Fibroblast of lung (primary cell): ENCODE data around the gene CFI. TPM values are rescaled to one million over a fixed set of nuclear protein-coding genes. Genes with fewer than 3 reads are reported as not detected.
A peak's percentile ranks its signal among the peaks of the same experiment; 100 is the strongest.

Experiments used
- DNase-seq, 2 donors: peaks; one replicate each; pipeline versions ENCODE4 v3.0.0 to v3.0.0-alpha.2; 2010; ENCODE audit warnings: low read depth in 2 of 2
- H2AFZ ChIP-seq: 2 replicates; pipeline ENCODE4 v1.5.1; 2012; ENCODE audit warnings: low read length, control low read depth, inconsistent platforms
- H3K27ac ChIP-seq: 2 replicates; pipeline ENCODE4 v1.5.1; 2011; ENCODE audit warnings: low read length, control low read depth; ENCODE audit not compliant: insufficient read depth
- H3K27me3 ChIP-seq: 2 replicates; pipeline ENCODE4 v1.5.1; 2011; ENCODE audit warnings: mild to moderate bottlenecking, low read length; ENCODE audit not compliant: control insufficient read depth, insufficient read depth
- H3K36me3 ChIP-seq: 2 replicates; pipeline ENCODE4 v1.5.1; 2011; ENCODE audit warnings: low read length; ENCODE audit not compliant: control insufficient read depth, insufficient read depth
- H3K4me1 ChIP-seq: 2 replicates; pipeline ENCODE4 v1.5.1; 2011; ENCODE audit warnings: low read length; ENCODE audit not compliant: control insufficient read depth, insufficient read depth; ENCODE audit errors: extremely low read depth
- H3K4me2 ChIP-seq: 2 replicates; pipeline ENCODE4 v1.5.1; 2011; ENCODE audit warnings: low read length, control low read depth; ENCODE audit not compliant: insufficient read depth; ENCODE audit errors: extremely low read depth
- H3K4me3 ChIP-seq, 4 experiments: fragments of 200-600 bp in 1 of 4; sonication (generic) in 1 of 4; replicated peaks in 1 of 4; 2 replicates each; pipeline ENCODE4 v1.5.1; 2011 to 2016; ENCODE audit warnings: low read length in 4 of 4, low read depth in 3 of 4, mild to moderate bottlenecking in 3 of 4, control low read depth in 2 of 4, inconsistent platforms in 1 of 4, mixed read lengths in 1 of 4; ENCODE audit not compliant: insufficient read depth in 1 of 4; ENCODE audit errors: control extremely low read depth in 1 of 4
- H3K79me2 ChIP-seq: 2 replicates; pipeline ENCODE4 v1.5.1; 2012; ENCODE audit warnings: mild to moderate bottlenecking, low read length, inconsistent platforms; ENCODE audit not compliant: control insufficient read depth, insufficient read depth
- H3K9ac ChIP-seq: 2 replicates; pipeline ENCODE4 v1.5.1; 2011; ENCODE audit warnings: mild to moderate bottlenecking, low read length, control low read depth; ENCODE audit not compliant: insufficient read depth
- H3K9me3 ChIP-seq: 2 replicates; pipeline ENCODE4 v1.5.1; 2012; ENCODE audit warnings: low read depth, low read length; ENCODE audit not compliant: control insufficient read depth, insufficient read depth
- H4K20me1 ChIP-seq: 2 replicates; pipeline ENCODE4 v1.5.1; 2011; ENCODE audit warnings: low read length; ENCODE audit not compliant: control insufficient read depth, insufficient read depth; ENCODE audit errors: extremely low read depth
- EZH2 ChIP-seq: IDR thresholded peaks from 2 replicates; pipeline ENCODE4 v1.5.1; 2012; ENCODE audit warnings: low read length, control low read depth, mild to moderate bottlenecking; ENCODE audit errors: missing control alignments
- polyA plus RNA-seq, 2 donors: library from polyadenylated mRNA; depleted of rRNA in 1 of 2; stranded (reverse) in 1 of 2; unstranded in 1 of 2; fragments of >200 nt; gene quantifications; 2 replicates each; pipeline ENCODE4 v1.2.1, GENCODE V29; 2011 to 2012; ENCODE audit warnings: missing spikeins in 1 of 2
- total RNA-seq: library from RNA; depleted of rRNA; stranded (reverse); fragments of >200 nt; gene quantifications from 2 replicates; pipeline ENCODE4 v1.2.1, GENCODE V29; 2014
- TF ChIP-seq, protein P1 (sequence below), 2 donors: IDR thresholded peaks in 1 of 2; conservative IDR thresholded peaks in 1 of 2; 1 replicate in 1 of 2; 2 replicates in 1 of 2; pipeline ENCODE4 v1.5.1; 2011 to 2012; ENCODE audit warnings: low read length in 2 of 2, control low read depth in 1 of 2, inconsistent platforms in 1 of 2, low read depth in 1 of 2, mild to moderate bottlenecking in 1 of 2

The CFI gene
- total and polyA plus RNA-seq, 2 donors (not counting 1 experiment from before 2014, with no cell fraction given) = 10.2 to 18.2 TPM

DNA sequence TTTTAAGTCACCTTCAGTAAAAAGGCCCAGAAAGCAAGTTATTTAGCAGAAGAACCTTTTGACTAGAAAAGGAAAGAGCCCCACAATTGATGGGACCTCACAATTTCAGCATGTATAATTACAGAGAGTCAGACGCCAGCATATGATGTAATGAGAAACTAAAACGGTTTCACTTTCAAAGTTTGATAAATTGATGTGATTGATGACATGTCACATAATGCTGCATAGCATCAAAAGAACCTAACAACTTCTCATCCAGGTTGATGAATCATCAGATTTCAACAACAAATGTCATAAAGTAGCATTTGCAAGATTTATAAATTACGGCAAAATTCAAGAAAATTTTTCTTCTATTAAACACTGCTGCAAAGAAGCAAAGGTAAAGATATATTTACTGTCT lies 9.9 kb upstream of the CFI start:
- Histone ChIP-seq H3K4me3 (no peak overlapping the region), H3K9me3 (no peaks in the 10 kb centered on the region), H3K27me3 (no peaks in the 10 kb centered on the region), H3K36me3 (no peaks in the 10 kb centered on the region), H3K27ac (no peak overlapping the region), H3K4me2 (no peak overlapping the region), H4K20me1 (no peaks in the 10 kb centered on the region), H3K4me1 (peaks cover 2% of the 10 kb centered on the region), H3K9ac (no peak overlapping the region), H2AFZ (peak overlapping the region; percentile 10), H3K79me2 (peaks cover 12% of the 10 kb centered on the region)
- no peak for DNase-seq
- TF ChIP-seq, protein P1, sequence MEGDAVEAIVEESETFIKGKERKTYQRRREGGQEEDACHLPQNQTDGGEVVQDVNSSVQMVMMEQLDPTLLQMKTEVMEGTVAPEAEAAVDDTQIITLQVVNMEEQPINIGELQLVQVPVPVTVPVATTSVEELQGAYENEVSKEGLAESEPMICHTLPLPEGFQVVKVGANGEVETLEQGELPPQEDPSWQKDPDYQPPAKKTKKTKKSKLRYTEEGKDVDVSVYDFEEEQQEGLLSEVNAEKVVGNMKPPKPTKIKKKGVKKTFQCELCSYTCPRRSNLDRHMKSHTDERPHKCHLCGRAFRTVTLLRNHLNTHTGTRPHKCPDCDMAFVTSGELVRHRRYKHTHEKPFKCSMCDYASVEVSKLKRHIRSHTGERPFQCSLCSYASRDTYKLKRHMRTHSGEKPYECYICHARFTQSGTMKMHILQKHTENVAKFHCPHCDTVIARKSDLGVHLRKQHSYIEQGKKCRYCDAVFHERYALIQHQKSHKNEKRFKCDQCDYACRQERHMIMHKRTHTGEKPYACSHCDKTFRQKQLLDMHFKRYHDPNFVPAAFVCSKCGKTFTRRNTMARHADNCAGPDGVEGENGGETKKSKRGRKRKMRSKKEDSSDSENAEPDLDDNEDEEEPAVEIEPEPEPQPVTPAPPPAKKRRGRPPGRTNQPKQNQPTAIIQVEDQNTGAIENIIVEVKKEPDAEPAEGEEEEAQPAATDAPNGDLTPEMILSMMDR (conservative IDR thresholded peaks at IDR 0.05 in 1 of 2, IDR thresholded peaks at IDR 0.05 in 1 of 2; ENCODE audit: low read depth in 1 of 2, low read length in 2 of 2) = no peak
- no peak for TF ChIP-seq EZH2

DNA sequence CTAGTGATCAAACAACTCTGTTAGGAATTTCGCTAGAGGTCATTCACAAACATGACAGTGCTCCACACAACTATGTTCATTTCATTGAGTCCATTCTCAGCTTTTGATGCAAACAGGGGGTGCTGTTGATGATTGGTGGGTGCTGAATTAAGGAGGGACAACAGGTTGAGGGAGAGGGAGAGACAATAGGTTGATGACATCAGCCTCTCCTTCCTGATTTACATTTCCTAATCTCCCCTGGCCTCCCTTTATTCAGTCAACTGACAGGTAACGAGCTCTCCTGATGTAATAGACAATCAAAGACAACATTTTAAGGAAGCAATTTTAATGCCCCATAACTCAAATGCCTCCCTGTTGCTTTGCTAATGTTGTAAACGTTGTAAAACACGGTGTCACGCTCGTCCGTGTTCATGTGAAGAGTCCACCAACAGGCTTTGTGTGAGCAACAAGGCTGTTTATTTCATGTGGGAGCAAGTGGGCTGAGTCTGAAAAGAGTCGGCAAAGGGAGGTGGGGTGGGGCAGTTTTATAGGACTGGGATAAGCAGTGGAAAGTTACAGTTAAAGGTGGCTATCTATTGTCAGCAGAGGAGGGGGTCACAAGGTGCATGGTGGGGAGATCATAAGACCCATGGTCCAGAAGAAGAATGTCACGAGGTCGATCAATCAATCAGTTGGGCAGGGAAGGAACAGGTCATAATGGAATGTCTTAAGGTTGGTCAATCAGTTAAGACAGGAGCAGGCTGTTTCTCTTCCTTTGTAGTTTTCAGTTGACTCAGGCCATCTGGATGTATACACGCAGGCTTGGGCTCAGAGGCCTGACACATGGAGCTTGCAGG lies 9.0 kb upstream of the CFI start:
- Histone ChIP-seq H3K27me3 (no peaks in the 10 kb centered on the region), H3K27ac (no peak overlapping the region), H3K4me1 (no peaks in the 10 kb centered on the region), H3K4me2 (no peak overlapping the region), H4K20me1 (no peaks in the 10 kb centered on the region), H3K79me2 (peaks cover 2% of the 10 kb centered on the region), H3K4me3 (no peak overlapping the region), H3K9me3 (no peaks in the 10 kb centered on the region), H3K36me3 (no peaks in the 10 kb centered on the region), H2AFZ (no peak overlapping the region), H3K9ac (no peak overlapping the region)
- TF ChIP-seq, protein P1 (conservative IDR thresholded peaks at IDR 0.05 in 1 of 2, IDR thresholded peaks at IDR 0.05 in 1 of 2; ENCODE audit: low read depth in 1 of 2, low read length in 2 of 2) = no peak
- no peak for TF ChIP-seq EZH2
- no peak for DNase-seq

DNA sequence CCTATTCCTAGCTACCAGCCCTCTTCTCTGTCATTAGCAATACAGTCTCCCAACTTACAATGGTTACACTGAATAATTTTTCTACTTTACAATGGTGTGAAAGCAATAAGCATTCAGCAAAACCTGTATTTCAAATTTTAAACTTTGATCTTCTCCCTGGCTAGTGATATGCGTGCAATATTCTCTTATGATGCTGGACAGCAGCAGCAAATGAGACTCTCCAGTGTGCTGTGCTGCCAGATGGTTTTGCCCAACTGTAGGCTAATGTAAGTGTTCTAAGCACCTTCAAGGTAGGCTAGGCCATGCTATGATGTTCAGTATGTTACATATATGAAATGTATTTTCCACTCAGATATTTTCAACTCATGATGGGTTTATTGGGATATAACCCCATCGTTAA lies 7.9 kb upstream of the CFI start:
- Histone ChIP-seq H3K4me3 (no peak overlapping the region), H2AFZ (no peak overlapping the region), H3K27ac (no peak overlapping the region), H3K4me2 (no peak overlapping the region), H3K36me3 (no peaks in the 10 kb centered on the region), H3K27me3 (no peaks in the 10 kb centered on the region), H4K20me1 (no peaks in the 10 kb centered on the region), H3K79me2 (no peaks in the 10 kb centered on the region), H3K4me1 (no peaks in the 10 kb centered on the region), H3K9ac (no peak overlapping the region), H3K9me3 (no peaks in the 10 kb centered on the region)
- TF ChIP-seq, protein P1 (conservative IDR thresholded peaks at IDR 0.05 in 1 of 2, IDR thresholded peaks at IDR 0.05 in 1 of 2; ENCODE audit: low read depth in 1 of 2, low read length in 2 of 2) = no peak
- no peak for TF ChIP-seq EZH2
- no peak for DNase-seq
